NOMO-1 treated with DMSO at 0.1 percent for 48 hours (cell line): ENCODE measurements around the gene RAP1GAP2.
"Not testable (repeated sequence)": the region's sequence is repeated elsewhere in the genome, so short reads cannot be mapped to it uniquely, and the experiment has no call there.

Experiments used
- DNase-seq: peaks from one replicate; lab custom pipeline; 2025; ENCODE audit not compliant: unreplicated experiment; lab: John Stamatoyannopoulos, UW

Gene RAP1GAP2

GRCh38 chr17:2796164-2797125, at the start of gene RAP1GAP2:
Gene RAP1GAP2 (plus strand): TSS chr17:2796438. CDS start chr17:2796528, 90 bp downstream.
- peak; percentile 98 for DNase-seq

GRCh38 chr17:2749058-2749783, 47.0 kb upstream of the RAP1GAP2 start, which contains the start of gene CCDC92B:
Gene CCDC92B (minus strand): TSS chr17:2749652. CDS start chr17:2735145, 14,507 bp downstream.
- no peak for DNase-seq

- peak; percentile 63 for DNase-seq
These were observed 46.5 kb upstream of the RAP1GAP2 start for GRCh38 chr17:2749784-2750181.

- DNase-seq, result no peak
These were observed 45.5 kb upstream of the RAP1GAP2 start for GRCh38 chr17:2750721-2751120.

GRCh38 chr17:2751491-2751890, 44.7 kb upstream of the RAP1GAP2 start:
- no peak for DNase-seq

- no peak for DNase-seq
These were observed 40.1 kb upstream of the RAP1GAP2 start for GRCh38 chr17:2755891-2756724.

GRCh38 chr17:2758870-2759269, 37.4 kb upstream of the RAP1GAP2 start:
- DNase-seq, result no peak

- no peak for DNase-seq
These were observed 26.1 kb upstream of the RAP1GAP2 start for GRCh38 chr17:2770129-2770528.

GRCh38 chr17:2775206-2775605, 21.0 kb upstream of the RAP1GAP2 start:
- DNase-seq, result no peak

- no peak for DNase-seq
These were observed 19.5 kb upstream of the RAP1GAP2 start for GRCh38 chr17:2776589-2777241.

- no peak for DNase-seq
These were observed 18.9 kb upstream of the RAP1GAP2 start for GRCh38 chr17:2777242-2777867.

GRCh38 chr17:2778489-2778888, 17.7 kb upstream of the RAP1GAP2 start:
- DNase-seq, result no peak

GRCh38 chr17:2779545-2779944, 16.7 kb upstream of the RAP1GAP2 start:
- no peak for DNase-seq

- DNase-seq, result no peak
These were observed 16.0 kb upstream of the RAP1GAP2 start for GRCh38 chr17:2780256-2780655.

GRCh38 chr17:2780931-2781454, 15.2 kb upstream of the RAP1GAP2 start:
- DNase-seq, result no peak

GRCh38 chr17:2781598-2781997, 14.6 kb upstream of the RAP1GAP2 start:
- not testable (repeated sequence) for DNase-seq

GRCh38 chr17:2782055-2782454, 14.2 kb upstream of the RAP1GAP2 start:
- no peak for DNase-seq

- no peak for DNase-seq
These were observed 12.8 kb upstream of the RAP1GAP2 start for GRCh38 chr17:2783310-2784030.

GRCh38 chr17:2784864-2785263, 11.4 kb upstream of the RAP1GAP2 start:
- DNase-seq, result no peak
